OCI-LY3 (cell line): ENCODE measurements around the gene PPP2R2C.

Experiments used
- EZH2phosphoT487 ChIP-seq: fragments of 200-600 bp; shearing (Covaris generic); IDR thresholded peaks from 2 replicates; pipeline ENCODE4 v1.6.1; 2018; ENCODE audit warnings: antibody characterized with exemption, mixed run types, low read depth
- TF ChIP-seq, protein P1 (sequence below): fragments of 200-600, 300-600 bp; sonication (generic); IDR thresholded peaks from 2 replicates; pipeline ENCODE4 v1.5.1; 2014; ENCODE audit warnings: antibody characterized with exemption, low read length, low read depth

DNA sequence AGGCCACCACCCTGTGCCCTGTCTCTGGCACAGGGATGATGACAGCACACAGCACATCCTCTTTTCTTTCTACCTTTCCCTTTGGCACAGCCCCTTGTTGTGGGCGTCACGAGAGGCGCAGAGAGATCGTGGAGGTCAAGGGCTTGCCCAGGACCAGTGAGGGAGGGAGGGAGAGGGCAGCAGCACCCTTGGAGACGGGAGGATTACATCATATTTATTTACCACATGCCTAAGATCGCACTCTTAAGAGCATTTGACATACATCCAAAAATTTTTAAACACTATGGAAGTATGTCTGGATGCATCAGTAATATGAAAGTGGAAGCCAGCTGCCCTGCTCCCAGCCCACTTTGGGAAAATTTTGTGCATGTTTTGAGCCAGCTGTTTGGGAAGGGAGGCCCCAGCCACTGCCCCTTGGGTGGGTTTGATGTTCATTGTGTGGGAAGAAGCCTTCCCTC lies 190.1 kb downstream of the PPP2R2C start:
- no peak for TF ChIP-seq EZH2phosphoT487
- TF ChIP-seq, protein P1, sequence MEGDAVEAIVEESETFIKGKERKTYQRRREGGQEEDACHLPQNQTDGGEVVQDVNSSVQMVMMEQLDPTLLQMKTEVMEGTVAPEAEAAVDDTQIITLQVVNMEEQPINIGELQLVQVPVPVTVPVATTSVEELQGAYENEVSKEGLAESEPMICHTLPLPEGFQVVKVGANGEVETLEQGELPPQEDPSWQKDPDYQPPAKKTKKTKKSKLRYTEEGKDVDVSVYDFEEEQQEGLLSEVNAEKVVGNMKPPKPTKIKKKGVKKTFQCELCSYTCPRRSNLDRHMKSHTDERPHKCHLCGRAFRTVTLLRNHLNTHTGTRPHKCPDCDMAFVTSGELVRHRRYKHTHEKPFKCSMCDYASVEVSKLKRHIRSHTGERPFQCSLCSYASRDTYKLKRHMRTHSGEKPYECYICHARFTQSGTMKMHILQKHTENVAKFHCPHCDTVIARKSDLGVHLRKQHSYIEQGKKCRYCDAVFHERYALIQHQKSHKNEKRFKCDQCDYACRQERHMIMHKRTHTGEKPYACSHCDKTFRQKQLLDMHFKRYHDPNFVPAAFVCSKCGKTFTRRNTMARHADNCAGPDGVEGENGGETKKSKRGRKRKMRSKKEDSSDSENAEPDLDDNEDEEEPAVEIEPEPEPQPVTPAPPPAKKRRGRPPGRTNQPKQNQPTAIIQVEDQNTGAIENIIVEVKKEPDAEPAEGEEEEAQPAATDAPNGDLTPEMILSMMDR = no peak
